Measurements from ENCODE around the gene GPLD1.
"Not testable (repeated sequence)": the region's sequence is repeated elsewhere in the genome, so short reads cannot be mapped to it uniquely, and the experiment has no call there.

Gene GPLD1

GRCh38 chr6:24489470-24489869 lies at the start of gene GPLD1:
GPLD1 (minus strand) TSS chr6:24489578; CDS start chr6:24489511, 67 bp downstream.
- no peak for DNase-seq (ENCODE audit: low spot score)

GRCh38 chr6:24537771-24538385 lies 48.5 kb upstream of the GPLD1 start:
- no peak for DNase-seq (ENCODE audit: low spot score)

GRCh38 chr6:24537082-24537699 lies 47.8 kb upstream of the GPLD1 start:
- DNase-seq (ENCODE audit: low spot score): no peak

- no peak for DNase-seq (ENCODE audit: low spot score)
These were observed 47.1 kb upstream of the GPLD1 start for GRCh38 chr6:24536466-24536865.

GRCh38 chr6:24535210-24535609 lies 45.8 kb upstream of the GPLD1 start:
- DNase-seq (ENCODE audit: low spot score): no peak

- DNase-seq (ENCODE audit: low spot score): no peak
These were observed 45.0 kb upstream of the GPLD1 start for GRCh38 chr6:24534329-24534728.

GRCh38 chr6:24529985-24530384 lies 40.6 kb upstream of the GPLD1 start:
- no peak for DNase-seq (ENCODE audit: low spot score)

- peak; percentile 35 for DNase-seq (ENCODE audit: low spot score)
These were observed 35.4 kb upstream of the GPLD1 start for GRCh38 chr6:24524805-24525204.

GRCh38 chr6:24524329-24524728 lies 35.0 kb upstream of the GPLD1 start:
- DNase-seq (ENCODE audit: low spot score): no peak

GRCh38 chr6:24522228-24523176 lies 33.1 kb upstream of the GPLD1 start:
- DNase-seq (ENCODE audit: low spot score): no peak

GRCh38 chr6:24520929-24521546 lies 31.7 kb upstream of the GPLD1 start:
- peak; percentile 65 for DNase-seq (ENCODE audit: low spot score)

GRCh38 chr6:24517659-24518543 lies 28.5 kb upstream of the GPLD1 start:
- DNase-seq (ENCODE audit: low spot score): no peak

- no peak for DNase-seq (ENCODE audit: low spot score)
These were observed 24.2 kb upstream of the GPLD1 start for GRCh38 chr6:24513602-24514001.

GRCh38 chr6:24511976-24512375 lies 22.6 kb upstream of the GPLD1 start:
- DNase-seq (ENCODE audit: low spot score): not testable (repeated sequence)

GRCh38 chr6:24506814-24507520 lies 17.6 kb upstream of the GPLD1 start:
- DNase-seq (ENCODE audit: low spot score): no peak

- no peak for DNase-seq (ENCODE audit: low spot score)
These were observed 15.5 kb upstream of the GPLD1 start for GRCh38 chr6:24504649-24505586.

GRCh38 chr6:24504287-24504648 lies 14.9 kb upstream of the GPLD1 start:
- DNase-seq (ENCODE audit: low spot score): no peak

GRCh38 chr6:24501914-24502313 lies 12.5 kb upstream of the GPLD1 start:
- no peak for DNase-seq (ENCODE audit: low spot score)

GRCh38 chr6:24501374-24501773 lies 12.0 kb upstream of the GPLD1 start:
- DNase-seq (ENCODE audit: low spot score): no peak

GRCh38 chr6:24500683-24501082 lies 11.3 kb upstream of the GPLD1 start:
- no peak for DNase-seq (ENCODE audit: low spot score)

Measured in AG08395 (cell line).